Suppressor macrophage treated with lipopolysaccharide for 4 hours (primary cell): Measurements from ENCODE around the gene OR2AJ1.

Source experiments
- DNase-seq: peaks from one replicate; pipeline ENCODE4 v3.0.0-alpha.2; 2020

OR2AJ1 gene, protein sequence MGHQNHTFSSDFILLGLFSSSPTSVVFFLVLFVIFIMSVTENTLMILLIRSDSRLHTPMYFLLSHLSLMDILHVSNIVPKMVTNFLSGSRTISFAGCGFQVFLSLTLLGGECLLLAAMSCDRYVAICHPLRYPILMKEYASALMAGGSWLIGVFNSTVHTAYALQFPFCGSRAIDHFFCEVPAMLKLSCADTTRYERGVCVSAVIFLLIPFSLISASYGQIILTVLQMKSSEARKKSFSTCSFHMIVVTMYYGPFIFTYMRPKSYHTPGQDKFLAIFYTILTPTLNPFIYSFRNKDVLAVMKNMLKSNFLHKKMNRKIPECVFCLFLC

GRCh38 chr1:247924868-247925267 is at the start of gene OR2AJ1:
OR2AJ1 (plus strand) TSS chr1:247924889; CDS start chr1:247933769, 8,880 bp downstream.
- DNase-seq = no peak

- no peak for DNase-seq
These were observed 41.3 kb upstream of the OR2AJ1 start for GRCh38 chr1:247883346-247883745.

- DNase-seq = peak; percentile 22
These were observed 39.8 kb upstream of the OR2AJ1 start for GRCh38 chr1:247884797-247885413.

- no peak for DNase-seq
These were observed 29.5 kb upstream of the OR2AJ1 start, which contains the start of gene OR2W3 for GRCh38 chr1:247895163-247895637. OR2W3 (plus strand) TSS chr1:247895587; CDS start chr1:247895587, 0 bp downstream.

DNA sequence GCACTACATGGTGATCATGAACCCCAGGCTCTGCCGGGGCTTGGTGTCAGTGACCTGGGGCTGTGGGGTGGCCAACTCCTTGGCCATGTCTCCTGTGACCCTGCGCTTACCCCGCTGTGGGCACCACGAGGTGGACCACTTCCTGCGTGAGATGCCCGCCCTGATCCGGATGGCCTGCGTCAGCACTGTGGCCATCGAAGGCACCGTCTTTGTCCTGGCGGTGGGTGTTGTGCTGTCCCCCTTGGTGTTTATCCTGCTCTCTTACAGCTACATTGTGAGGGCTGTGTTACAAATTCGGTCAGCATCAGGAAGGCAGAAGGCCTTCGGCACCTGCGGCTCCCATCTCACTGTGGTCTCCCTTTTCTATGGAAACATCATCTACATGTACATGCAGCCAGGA is 28.7 kb upstream of the OR2AJ1 start:
- DNase-seq = no peak

DNA sequence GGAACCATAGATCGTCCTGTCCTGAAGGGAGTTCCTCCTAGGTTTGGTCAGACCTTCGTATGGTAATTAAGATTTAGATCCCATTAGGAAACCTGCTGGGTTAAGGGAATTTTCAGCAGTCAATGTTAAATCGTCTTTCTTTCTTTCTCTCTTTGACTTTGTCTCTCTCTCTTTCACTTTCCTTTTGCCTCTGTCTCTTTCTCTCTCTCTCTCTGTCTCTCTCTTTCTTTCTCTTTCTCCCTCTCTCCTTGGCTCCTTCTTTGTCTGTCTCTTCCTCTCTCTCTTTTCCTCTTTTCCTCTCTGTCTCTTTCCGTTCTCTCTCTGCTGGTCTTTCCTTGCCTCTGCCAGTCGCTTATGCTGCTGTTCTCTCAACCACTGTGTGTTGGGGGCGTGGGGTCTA is 20.6 kb upstream of the OR2AJ1 start:
- DNase-seq = no peak

DNA sequence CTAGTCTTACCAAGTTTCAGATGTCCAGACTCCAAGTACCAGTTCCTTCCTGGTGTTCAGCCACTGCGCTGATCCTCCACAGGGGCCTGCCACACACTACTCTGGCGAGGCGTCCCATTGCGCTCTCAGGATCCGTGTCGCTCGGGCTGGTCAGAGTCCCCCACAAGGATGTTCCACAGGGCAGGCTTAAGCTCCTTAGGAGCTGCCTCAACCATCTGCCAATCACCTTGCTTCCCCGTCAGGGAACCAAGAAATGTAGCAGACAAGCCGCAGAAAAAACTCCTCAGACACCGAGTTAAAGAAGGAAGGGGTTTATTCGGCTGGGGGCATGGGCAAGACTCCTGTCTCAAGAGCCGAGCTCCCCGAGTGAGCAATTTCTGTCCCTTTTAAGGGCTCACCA is 19.5 kb upstream of the OR2AJ1 start:
- DNase-seq = no peak

DNA sequence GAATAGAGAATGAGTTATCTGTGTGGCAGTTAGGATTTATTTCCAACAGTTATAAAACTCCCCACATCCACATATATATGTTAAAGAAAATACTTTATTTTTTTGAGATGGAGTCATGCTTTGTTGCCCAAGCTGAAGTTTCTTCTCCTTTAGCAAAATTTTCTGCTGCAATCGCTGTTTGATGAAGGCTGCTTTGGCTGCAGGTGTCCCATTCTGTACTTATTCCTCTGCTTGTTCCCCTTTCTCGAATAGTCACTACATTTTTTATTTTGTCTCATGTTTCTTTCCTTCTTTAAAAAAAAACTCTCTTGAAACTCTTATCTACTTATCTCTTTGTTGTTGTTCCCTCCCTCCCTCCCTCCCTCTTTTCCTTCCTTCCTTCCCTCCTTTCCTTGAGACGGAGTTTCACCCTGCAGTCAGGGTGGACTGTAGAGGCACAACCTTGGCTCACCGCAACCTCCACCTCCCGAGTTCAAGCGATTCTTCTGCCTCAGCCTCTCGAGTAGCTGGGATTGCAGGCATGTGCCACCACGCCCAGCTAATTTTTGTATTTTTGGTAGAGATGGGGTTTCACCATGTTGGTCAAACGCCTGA is 18.7 kb upstream of the OR2AJ1 start:
- no peak for DNase-seq

DNA sequence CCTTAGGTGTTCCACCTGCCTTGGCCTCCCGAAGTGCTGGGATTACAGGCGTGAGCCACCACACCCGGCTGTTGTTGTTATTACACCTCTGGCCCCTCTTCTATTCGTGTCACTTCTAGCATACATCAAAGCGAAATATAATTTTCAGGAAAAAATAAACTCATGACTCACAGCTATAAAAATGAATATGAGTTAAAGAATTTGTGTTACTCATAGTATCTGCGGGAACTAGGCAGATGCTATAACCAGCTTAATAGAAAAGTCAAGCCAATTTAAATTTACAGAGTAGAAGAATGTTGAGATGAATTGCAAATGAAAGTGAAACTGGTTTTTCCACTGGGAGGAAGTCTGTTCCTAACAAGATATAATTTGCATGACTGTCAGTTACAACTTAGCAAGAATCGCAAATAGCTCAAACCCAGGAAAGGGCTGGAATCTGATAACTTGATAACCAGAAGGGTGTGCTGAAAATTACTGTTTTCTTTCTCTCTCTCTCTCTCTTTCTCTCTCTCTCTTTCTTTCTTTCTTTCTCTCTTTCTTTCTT is 18.1 kb upstream of the OR2AJ1 start:
- peak; percentile 81 for DNase-seq

DNA sequence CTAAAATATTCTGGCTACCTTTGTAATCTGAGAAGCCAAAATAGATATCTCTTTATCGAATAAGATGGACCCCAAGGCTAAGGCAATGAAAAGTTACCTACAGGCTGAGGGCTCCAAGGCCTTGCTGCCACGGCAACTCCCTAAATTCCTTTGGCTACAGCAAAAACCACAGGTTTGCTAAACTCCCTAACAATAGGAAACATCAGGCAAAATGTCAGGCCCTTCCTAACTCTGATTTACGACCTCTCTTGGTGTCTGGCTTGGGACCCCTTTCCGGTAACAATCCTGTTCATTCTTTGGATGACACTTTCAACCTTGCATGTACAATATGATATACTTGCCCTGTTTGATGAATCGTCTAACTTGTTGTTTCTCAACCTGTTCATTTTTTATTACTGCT is 15.9 kb upstream of the OR2AJ1 start:
- DNase-seq = no peak

GRCh38 chr1:247913786-247914185 is 10.9 kb upstream of the OR2AJ1 start:
- DNase-seq = no peak

DNA sequence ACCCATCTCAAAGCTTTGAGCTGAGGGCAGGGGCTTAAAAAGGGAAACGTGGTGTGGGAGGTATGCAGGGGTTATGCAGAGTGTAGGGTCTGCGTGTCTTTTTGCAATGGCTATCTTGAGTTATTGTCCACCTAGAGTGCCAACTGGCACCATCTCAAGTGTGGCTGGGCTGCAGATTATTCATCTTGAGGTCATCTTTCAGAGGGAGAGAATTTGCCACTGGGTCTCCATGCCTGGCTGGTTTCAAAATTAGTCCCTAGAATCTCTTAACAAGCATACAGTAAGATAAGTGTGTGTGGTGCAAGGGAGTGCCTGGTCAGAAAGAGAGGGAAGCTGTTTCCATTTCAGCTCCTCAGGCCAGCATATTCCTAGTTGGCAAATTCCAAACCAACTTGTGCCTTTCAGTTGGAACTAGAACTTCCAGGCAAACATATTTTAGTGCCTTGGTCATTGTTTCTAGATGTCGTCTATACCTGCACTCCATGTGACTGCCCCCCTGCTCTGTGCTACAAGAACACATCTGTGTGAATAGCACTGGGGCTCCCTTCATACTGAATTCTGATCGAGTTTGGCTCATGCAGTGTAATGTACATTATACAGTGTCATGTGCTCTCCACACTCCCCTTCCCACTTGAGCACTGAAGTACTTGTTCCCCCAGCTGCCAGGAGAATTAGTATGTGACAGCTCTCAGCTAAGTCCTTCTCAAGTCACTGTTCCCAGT is 9.6 kb upstream of the OR2AJ1 start:
- no peak for DNase-seq

DNA sequence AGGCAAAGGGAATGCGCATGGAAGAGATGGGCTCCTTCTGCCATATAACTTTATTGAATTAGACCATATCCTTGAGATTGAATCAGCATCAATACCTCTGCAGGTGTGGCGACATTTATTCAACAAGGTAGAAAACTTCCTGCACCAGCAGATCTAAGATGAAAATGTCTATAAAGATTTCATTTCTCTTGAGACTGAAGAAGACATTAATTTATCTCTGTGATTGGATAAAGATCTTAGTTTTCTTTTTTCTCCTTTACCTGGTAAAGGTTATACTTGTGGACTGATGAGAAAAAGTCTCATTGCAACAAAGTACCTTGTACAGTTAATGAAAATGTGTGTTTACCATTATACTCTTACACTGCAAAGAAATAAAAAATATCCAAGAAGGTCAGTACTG is 4.7 kb upstream of the OR2AJ1 start, which contains the start of gene OR2T8:
TSS of gene OR2T8 (plus strand) at position 301 of the 400 bp plus-strand sequence. CDS start 766 bp downstream, outside the sequence.
- DNase-seq = no peak

- DNase-seq = no peak
These were observed 748 bp upstream of the OR2AJ1 start for GRCh38 chr1:247923941-247924340.

GRCh38 chr1:247933989-247934388 is 9.3 kb downstream of the OR2AJ1 start:
- DNase-seq = no peak

DNA sequence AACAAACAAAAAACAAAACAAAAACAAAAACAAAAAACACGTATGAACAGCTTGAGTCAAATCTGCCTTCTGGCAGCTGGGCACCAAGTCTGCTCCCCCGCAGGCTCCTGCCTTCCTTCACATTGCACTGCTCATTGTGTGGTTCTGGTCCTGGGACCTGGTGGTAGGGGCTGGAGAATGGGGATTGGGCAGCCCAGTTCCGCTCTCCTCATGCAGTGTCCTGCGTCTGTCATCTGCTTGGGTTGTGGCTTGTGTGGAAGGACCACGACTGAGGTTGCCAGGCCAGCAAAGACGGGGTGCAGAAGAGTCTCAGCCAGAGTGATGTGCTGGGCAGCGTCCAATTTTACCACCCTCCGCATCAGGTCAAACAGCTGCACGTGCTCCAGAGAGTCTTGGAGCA is 11.1 kb downstream of the OR2AJ1 start:
- DNase-seq = no peak

GRCh38 chr1:247936415-247936814 is 11.7 kb downstream of the OR2AJ1 start:
- DNase-seq = no peak

DNA sequence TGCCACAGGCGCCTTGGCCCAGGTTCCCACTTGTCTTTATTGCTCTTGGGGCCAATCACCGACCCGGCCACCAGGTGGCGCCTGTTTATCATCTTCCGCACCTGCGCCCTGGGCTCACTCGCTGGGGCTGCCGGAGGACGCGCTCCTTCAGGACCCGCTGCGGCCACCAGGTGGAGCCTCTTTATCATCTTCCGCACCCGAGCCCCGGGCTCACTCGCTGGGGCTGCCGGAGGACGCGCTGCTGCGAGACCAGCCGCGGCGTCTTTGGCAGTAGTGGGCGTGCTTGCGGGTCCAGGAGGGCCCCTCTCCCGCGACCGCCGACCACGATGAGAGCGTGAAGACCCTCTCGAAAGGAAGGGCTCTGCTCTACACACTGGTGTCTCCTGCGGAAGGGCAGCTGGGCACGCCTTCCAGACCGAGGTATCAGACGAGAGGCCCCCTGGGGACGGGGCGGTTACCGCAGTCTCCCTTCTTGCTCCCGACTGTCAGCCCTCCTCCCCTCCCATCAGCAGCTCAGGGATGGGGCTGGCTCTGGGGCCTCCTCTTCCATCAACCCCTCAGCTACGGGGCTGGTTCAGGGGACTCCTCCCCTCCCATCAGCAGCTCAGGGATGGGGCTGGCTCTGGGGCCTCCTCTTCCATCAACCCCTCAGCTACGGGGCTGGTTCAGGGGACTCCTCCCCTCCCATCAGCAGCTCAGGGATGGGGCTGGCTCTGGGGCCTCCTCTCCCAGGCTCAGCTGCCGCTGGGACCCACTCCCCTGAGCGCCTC is 12.5 kb downstream of the OR2AJ1 start:
- peak; percentile 96 for DNase-seq

GRCh38 chr1:247942624-247943023 is 17.9 kb downstream of the OR2AJ1 start:
- DNase-seq = no peak

DNA sequence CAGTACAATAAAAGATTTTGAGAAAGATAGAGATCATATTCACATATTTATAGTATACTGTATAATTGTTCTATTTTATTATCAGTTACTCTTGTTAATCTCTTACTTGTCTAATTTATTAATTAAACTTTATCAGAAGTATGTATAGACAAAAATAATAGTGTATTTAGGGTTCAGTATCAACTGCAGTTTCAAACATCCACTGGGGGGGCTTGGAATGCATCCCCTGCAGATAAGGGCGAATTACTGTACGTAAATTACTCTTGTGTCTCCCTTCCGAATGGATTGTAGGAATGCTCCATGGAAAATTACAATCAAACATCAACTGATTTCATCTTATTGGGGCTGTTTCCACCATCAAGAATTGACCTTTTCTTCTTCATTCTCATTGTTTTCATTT is 23.9 kb downstream of the OR2AJ1 start, which contains the start of gene OR2L8:
TSS of gene OR2L8 (plus strand) at position 301 of the 400 bp plus-strand sequence. CDS start at position 301, 0 bp downstream.
- no peak for DNase-seq

GRCh38 chr1:247953408-247953807 is 28.7 kb downstream of the OR2AJ1 start:
- no peak for DNase-seq

DNA sequence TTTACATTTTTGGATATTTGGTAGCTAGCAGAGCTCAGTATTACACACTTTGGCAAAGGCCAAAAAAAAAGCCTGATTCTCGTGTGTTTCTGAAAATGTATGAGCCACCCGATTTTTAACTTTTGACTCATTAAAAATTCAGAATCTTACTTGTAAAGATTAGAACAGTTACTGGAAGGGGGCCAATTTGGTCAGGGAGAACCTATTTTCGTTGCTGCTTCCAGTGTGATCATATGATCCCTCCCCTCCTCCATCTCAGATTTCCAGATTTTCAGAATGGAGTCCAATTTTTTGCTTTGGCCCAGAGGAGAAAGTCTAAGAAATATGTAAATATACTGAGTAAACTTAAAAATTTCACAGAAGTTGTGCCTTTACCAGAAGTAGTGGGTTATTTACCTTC is 37.1 kb downstream of the OR2AJ1 start:
- no peak for DNase-seq
